Keratinocyte (primary cell): Measurements from ENCODE around the gene STRN4. TPM values are rescaled to one million over a fixed set of nuclear protein-coding genes. Genes with fewer than 3 reads are reported as not detected.

Experiments
- DNase-seq: peaks from one replicate; pipeline ENCODE4 v3.0.0-alpha.2; 2011; ENCODE audit warnings: low read depth, missing footprints, low spot score
- FAIRE-seq: peaks from 2 replicates; lab custom pipeline; 2011; peaks lifted over from hg19 to GRCh38; lab: Jason Lieb, UNC
- H2AFZ ChIP-seq: 2 replicates; pipeline ENCODE4 v1.6.0; 2012; ENCODE audit warnings: low read length, control low read depth, inconsistent platforms; ENCODE audit not compliant: control insufficient read depth
- H3K27ac ChIP-seq: 2 replicates; pipeline ENCODE4 v1.5.1; 2011; ENCODE audit warnings: low read length; ENCODE audit not compliant: control insufficient read depth, insufficient read depth
- H3K27me3 ChIP-seq: 3 replicates; pipeline ENCODE4 v1.6.0; 2011; ENCODE audit warnings: low read length; ENCODE audit not compliant: control insufficient read depth, insufficient read depth; ENCODE audit errors: extremely low read depth
- H3K36me3 ChIP-seq, 2 experiments: 2 replicates in 1 of 2; 3 replicates in 1 of 2; pipeline ENCODE4 v1.5.1; 2011; ENCODE audit warnings: low read length in 2 of 2, mild to moderate bottlenecking in 1 of 2; ENCODE audit not compliant: control insufficient read depth in 2 of 2, insufficient read depth in 2 of 2; ENCODE audit errors: extremely low read depth in 1 of 2
- H3K4me1 ChIP-seq: 3 replicates; pipeline ENCODE4 v1.5.1; 2011; ENCODE audit warnings: low read length; ENCODE audit not compliant: control insufficient read depth, insufficient read depth; ENCODE audit errors: extremely low read depth
- H3K4me2 ChIP-seq: 3 replicates; pipeline ENCODE4 v1.6.0; 2011; ENCODE audit warnings: low read depth, low read length; ENCODE audit not compliant: control insufficient read depth, insufficient read depth; ENCODE audit errors: extremely low read depth
- H3K4me3 ChIP-seq, 3 experiments: fragments of 200-600 bp in 1 of 3; sonication (generic) in 1 of 3; 2 replicates in 2 of 3; 3 replicates in 1 of 3; pipeline ENCODE4 v1.5.1; 2011 to 2016; ENCODE audit warnings: low read length in 3 of 3, mild to moderate bottlenecking in 3 of 3, control low read depth in 2 of 3, inconsistent platforms in 1 of 3, low read depth in 1 of 3, mixed read lengths in 1 of 3, mixed run types in 1 of 3, moderate library complexity in 1 of 3; ENCODE audit not compliant: control insufficient read depth in 2 of 3, insufficient read depth in 2 of 3; ENCODE audit errors: extremely low read depth in 1 of 3
- H3K79me2 ChIP-seq: 2 replicates; pipeline ENCODE4 v1.6.0; 2012; ENCODE audit warnings: low read length; ENCODE audit not compliant: control insufficient read depth, insufficient read depth
- H3K9ac ChIP-seq: 3 replicates; pipeline ENCODE4 v1.6.0; 2011; ENCODE audit warnings: low read length; ENCODE audit not compliant: control insufficient read depth, insufficient read depth; ENCODE audit errors: extremely low read depth
- H3K9me1 ChIP-seq: 3 replicates; pipeline ENCODE4 v1.6.0; 2011; ENCODE audit warnings: low read length; ENCODE audit not compliant: control insufficient read depth, insufficient read depth; ENCODE audit errors: extremely low read depth
- H3K9me3 ChIP-seq: 2 replicates; pipeline ENCODE4 v1.5.1; 2012; ENCODE audit warnings: low read depth, low read length; ENCODE audit not compliant: control insufficient read depth
- H4K20me1 ChIP-seq: 3 replicates; pipeline ENCODE4 v1.6.0; 2011; ENCODE audit warnings: low read length; ENCODE audit not compliant: control insufficient read depth, insufficient read depth; ENCODE audit errors: extremely low read depth
- EZH2 ChIP-seq: IDR thresholded peaks from one replicate; pipeline ENCODE4 v1.6.1; 2012; ENCODE audit warnings: inconsistent platforms, mild to moderate bottlenecking, low read length, moderate library complexity
- dilution Hi-C: fragments of 300-500 bp; cut with MboI; formaldehyde crosslinking; loops from one replicate; pipeline ENCODE4 v1.7.0; 2020; ENCODE audit warnings: low sequenced_read_pairs; ENCODE audit not compliant: extremely low pct_ligation_motif_present
- polyA plus RNA-seq, 5 experiments: library from polyadenylated mRNA; depleted of rRNA in 3 of 5; stranded (reverse) in 3 of 5; stranded (forward) in 1 of 5; unstranded in 1 of 5; fragments of >200 nt; gene quantifications; 1 replicate in 1 of 5; 2 replicates in 3 of 5; 3 replicates in 1 of 5; pipeline versions ENCODE4 v1.2.1 to v1.2.3, GENCODE V29; 2011 to 2012; ENCODE audit warnings: missing spikeins in 2 of 5, low read depth in 1 of 5, low replicate concordance in 1 of 5
- TF ChIP-seq, protein P1 (sequence below), 3 experiments: IDR thresholded peaks in 1 of 3; conservative IDR thresholded peaks in 1 of 3; optimal IDR thresholded peaks in 1 of 3; 2 replicates in 2 of 3; 3 replicates in 1 of 3; pipeline versions ENCODE3 to v1.5.1; 2011; ENCODE audit warnings: low read length in 3 of 3, mild to moderate bottlenecking in 3 of 3, moderate library complexity in 2 of 3, control low read depth in 1 of 3, inconsistent platforms in 1 of 3; ENCODE audit not compliant: insufficient read depth in 2 of 3; ENCODE audit errors: extremely low read depth in 1 of 3

The STRN4 gene
- polyA plus RNA-seq, 1 donor (not counting 4 experiments of a cell fraction or from before 2014, with no cell fraction given): 37.3 TPM

GRCh38 chr19:46741447-46741846 lies 4.8 kb downstream of the STRN4 start:
- H4K20me1 ChIP-seq: peaks cover 39% of the 10 kb centered on the region
- peaks cover 23 to 50% of the 10 kb centered on the region in 2 experiments for H3K36me3 ChIP-seq
- H3K9me3 ChIP-seq: no peaks in the 10 kb centered on the region
- H3K4me3 ChIP-seq: no peak overlapping the region
- no peak overlapping the region for H2AFZ ChIP-seq
- FAIRE-seq (no peak), DNase-seq (no peak)
- TF ChIP-seq, protein P1, sequence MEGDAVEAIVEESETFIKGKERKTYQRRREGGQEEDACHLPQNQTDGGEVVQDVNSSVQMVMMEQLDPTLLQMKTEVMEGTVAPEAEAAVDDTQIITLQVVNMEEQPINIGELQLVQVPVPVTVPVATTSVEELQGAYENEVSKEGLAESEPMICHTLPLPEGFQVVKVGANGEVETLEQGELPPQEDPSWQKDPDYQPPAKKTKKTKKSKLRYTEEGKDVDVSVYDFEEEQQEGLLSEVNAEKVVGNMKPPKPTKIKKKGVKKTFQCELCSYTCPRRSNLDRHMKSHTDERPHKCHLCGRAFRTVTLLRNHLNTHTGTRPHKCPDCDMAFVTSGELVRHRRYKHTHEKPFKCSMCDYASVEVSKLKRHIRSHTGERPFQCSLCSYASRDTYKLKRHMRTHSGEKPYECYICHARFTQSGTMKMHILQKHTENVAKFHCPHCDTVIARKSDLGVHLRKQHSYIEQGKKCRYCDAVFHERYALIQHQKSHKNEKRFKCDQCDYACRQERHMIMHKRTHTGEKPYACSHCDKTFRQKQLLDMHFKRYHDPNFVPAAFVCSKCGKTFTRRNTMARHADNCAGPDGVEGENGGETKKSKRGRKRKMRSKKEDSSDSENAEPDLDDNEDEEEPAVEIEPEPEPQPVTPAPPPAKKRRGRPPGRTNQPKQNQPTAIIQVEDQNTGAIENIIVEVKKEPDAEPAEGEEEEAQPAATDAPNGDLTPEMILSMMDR (optimal IDR thresholded peaks at IDR 0.05 in 1 of 3, IDR thresholded peaks at IDR 0.05 in 1 of 3, conservative IDR thresholded peaks at IDR 0.05 in 1 of 3; ENCODE audit: extremely low read depth in 1 of 3, insufficient read depth in 2 of 3, low read length in 3 of 3): no peak
- TF ChIP-seq EZH2: no peak
- no peaks in the 10 kb centered on the region for H3K27me3 ChIP-seq
- H3K4me2 ChIP-seq: no peak overlapping the region
- H3K9me1 ChIP-seq: peaks cover 3% of the 10 kb centered on the region
- H3K4me1 ChIP-seq: peaks cover 14% of the 10 kb centered on the region
- H3K27ac ChIP-seq: no peak overlapping the region
- dilution Hi-C loops: no loop called here
- H3K79me2 ChIP-seq: peaks cover 95% of the 10 kb centered on the region
- H3K9ac ChIP-seq: no peak overlapping the region

DNA sequence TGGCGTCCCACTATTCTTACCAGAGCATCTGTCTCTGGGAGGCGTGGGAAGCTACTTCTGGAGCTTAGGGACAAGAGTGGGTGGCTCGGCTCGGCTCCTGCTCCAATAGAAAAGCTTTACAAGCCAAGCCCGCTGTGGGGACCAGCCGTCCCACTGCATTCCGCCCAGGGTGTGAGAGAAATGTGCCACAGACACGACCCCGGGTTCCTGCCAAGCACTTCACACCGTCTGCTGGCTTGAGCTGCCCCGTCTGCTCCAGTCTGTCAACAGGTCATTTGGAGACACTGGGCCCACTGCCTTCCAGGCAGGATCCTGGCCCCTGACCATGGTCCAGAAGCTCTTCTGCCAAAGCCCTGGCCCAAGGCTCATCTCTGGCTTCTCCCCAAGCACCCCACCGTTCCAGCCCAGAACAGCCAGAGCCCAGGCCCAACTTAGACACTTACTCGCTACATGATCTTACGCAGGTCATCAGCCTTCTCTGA lies 6.9 kb downstream of the STRN4 start:
- no peak for FAIRE-seq
- DNase-seq: no peak
- Histone ChIP-seq H3K79me2 (peaks cover 80% of the 10 kb centered on the region), H3K9me1 (no peaks in the 10 kb centered on the region), H3K4me3 (no peak overlapping the region), H3K27ac (no peak overlapping the region), H3K27me3 (no peaks in the 10 kb centered on the region), H2AFZ (no peak overlapping the region), H3K4me2 (no peak overlapping the region), H3K9ac (no peak overlapping the region), H3K9me3 (no peaks in the 10 kb centered on the region), H4K20me1 (peaks cover 39% of the 10 kb centered on the region), H3K4me1 (peaks cover 7% of the 10 kb centered on the region), H3K36me3 (peaks cover 24 to 51% of the 10 kb centered on the region in 2 experiments)
- TF ChIP-seq, protein P1 (optimal IDR thresholded peaks at IDR 0.05 in 1 of 3, IDR thresholded peaks at IDR 0.05 in 1 of 3, conservative IDR thresholded peaks at IDR 0.05 in 1 of 3; ENCODE audit: extremely low read depth in 1 of 3, insufficient read depth in 2 of 3, low read length in 3 of 3): no peak
- no peak for TF ChIP-seq EZH2
- dilution Hi-C loops: no loop called here
